Measurements from ENCODE around the gene SSBP4. TPM values are rescaled to one million over a fixed set of nuclear protein-coding genes. Genes with fewer than 3 reads are reported as not detected.
A peak's percentile ranks its signal among the peaks of the same experiment; 100 is the strongest.
"Not testable (repeated sequence)": the region's sequence is repeated elsewhere in the genome, so short reads cannot be mapped to it uniquely, and the experiment has no call there.

Gene SSBP4
- total and polyA plus RNA-seq, 2 donors (not counting 1 experiment from before 2014, with no cell fraction given), result 37.0 to 64.2 TPM

DNA sequence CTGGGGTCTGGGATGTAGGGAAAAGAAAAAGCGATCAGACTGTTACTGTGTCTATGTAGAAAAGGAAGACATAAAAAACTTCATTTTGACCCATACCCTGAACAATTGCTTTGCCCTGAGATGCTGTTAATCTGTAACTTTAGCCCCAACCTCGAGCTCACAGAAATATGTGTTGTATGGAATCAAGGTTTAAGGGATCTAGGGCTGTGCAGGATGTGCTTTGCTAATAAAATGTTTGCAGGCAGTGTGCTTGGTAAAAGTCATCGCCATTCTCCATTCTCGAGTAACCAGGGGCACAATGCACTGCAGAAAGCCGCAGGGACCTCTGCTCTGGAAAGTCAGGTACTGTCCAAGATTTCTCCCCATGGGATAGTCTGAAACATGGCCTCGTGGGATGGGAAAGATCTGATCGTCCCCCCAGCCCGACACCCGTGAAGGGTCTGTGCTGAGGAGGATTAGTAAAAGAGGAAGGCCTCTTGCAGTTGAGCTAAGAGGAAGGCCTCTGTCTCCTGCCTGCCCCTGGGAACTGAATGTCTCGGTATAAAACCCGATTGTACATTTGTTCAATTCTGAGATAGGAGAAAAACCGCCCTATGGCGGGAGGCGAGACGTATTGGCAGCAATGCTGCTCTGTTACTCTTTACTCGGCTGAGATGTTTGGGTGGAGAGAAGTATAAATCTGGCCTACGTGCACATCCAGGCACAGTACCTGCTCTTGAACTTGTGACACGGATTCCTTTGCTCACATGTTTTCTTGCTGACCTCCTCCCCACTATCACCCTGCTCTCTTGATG, 16.5 kb upstream of the SSBP4 start:
- H3K27ac ChIP-seq (ENCODE audit: low read length in 2 of 2), result peak overlapping the region; percentile 60 to 65
- H3K9me3 Mint-ChIP-seq (ENCODE audit: insufficient read depth); H3K79me2 ChIP-seq (ENCODE audit: control insufficient read depth, insufficient read depth, low read length); H3K9ac ChIP-seq (ENCODE audit: low read length); H3K27me3 Mint-ChIP-seq; H3K27me3 ChIP-seq (replicated peaks in 1 of 4; ENCODE audit: control extremely low read depth in 1 of 4, control insufficient read depth in 3 of 4, insufficient read depth in 4 of 4, low read length in 3 of 4); ATAC-seq (ENCODE audit: low read depth); H3K36me3 ChIP-seq (replicated peaks in 1 of 2; ENCODE audit: control extremely low read depth in 1 of 2, control insufficient read depth in 1 of 2, extremely low read depth in 1 of 2, insufficient read depth in 2 of 2, low read length in 1 of 2); H3K4me3 ChIP-seq (ENCODE audit: control extremely low read depth in 1 of 5, extremely low read depth in 1 of 5, insufficient read depth in 1 of 5, low read depth in 2 of 5, low read length in 4 of 5); DNase-seq; H4K20me1 ChIP-seq (ENCODE audit: control insufficient read depth, insufficient read depth, low read length, poor library complexity, severe bottlenecking); intact Hi-C loops (cut with micrococcal nuclease); H3K9me3 ChIP-seq (ENCODE audit: control extremely low read depth in 1 of 3, control insufficient read depth in 2 of 3, insufficient read depth in 1 of 3, low read length in 2 of 3); H2AFZ ChIP-seq (ENCODE audit: insufficient read depth, low read depth, low read length, poor library complexity, severe bottlenecking): not testable (repeated sequence)
- H3K4me1 Mint-ChIP-seq, result peaks cover 34% of the 10 kb centered on the region
- H3K4me2 ChIP-seq (replicated peaks; ENCODE audit: low read depth, low read length, poor library complexity, severe bottlenecking), result peak overlapping the region; percentile 61
- peak overlapping the region; percentile 60 for H3K4me3 Mint-ChIP-seq
- peaks cover 20 to 32% of the 10 kb centered on the region in 2 donors for H3K4me1 ChIP-seq (ENCODE audit: control insufficient read depth in 2 of 2, insufficient read depth in 2 of 2, low read length in 2 of 2)
- ChIA-PET CTCF (interaction anchor here (1.2 to 12.4 kb wide), 7 partner anchors 8 to 195 kb away, joined by 3 to 112 read pairs (median 6); partner anchors contain the start of gene SSBP4), POLR2A (interaction anchor here (0.9 to 2.0 kb wide), 4 partner anchors 12 to 121 kb away, joined by 3 to 9 read pairs (median 5); partner anchors contain the start of genes JUND and SSBP4)
- WGBS (ENCODE audit: insufficient coverage), result 38% methylated on average over 15 of the region's 18 CpGs
- H3K27ac Mint-ChIP-seq, result peak overlapping the region; percentile 89

DNA sequence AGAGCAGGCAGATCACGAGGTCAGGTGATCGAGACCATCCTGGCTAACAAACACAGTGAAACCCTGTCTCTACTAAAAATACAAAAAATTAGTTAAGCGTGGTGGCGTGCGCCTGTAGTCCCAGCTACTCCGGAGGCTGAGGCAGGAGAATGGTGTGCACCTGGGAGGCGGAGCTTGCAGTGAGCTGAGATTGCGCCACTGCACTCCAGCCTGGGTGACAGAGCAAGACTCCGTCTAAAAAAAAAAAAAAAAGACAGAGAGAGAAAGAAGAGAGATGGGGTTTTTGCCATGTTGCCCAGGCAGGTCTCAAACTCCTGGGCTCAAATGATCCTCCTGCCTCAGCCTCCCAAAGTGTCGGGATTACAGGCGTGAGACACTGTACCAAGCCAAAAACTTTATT, 13.4 kb upstream of the SSBP4 start:
- 98% methylated on average over 7 of the region's 11 CpGs for WGBS (ENCODE audit: insufficient coverage)
- H3K9ac ChIP-seq (ENCODE audit: low read length); ATAC-seq (ENCODE audit: low read depth); H3K4me3 Mint-ChIP-seq; H3K4me3 ChIP-seq (ENCODE audit: control extremely low read depth in 1 of 5, extremely low read depth in 1 of 5, insufficient read depth in 1 of 5, low read depth in 2 of 5, low read length in 4 of 5); H3K4me2 ChIP-seq (replicated peaks; ENCODE audit: low read depth, low read length, poor library complexity, severe bottlenecking); H3K79me2 ChIP-seq (ENCODE audit: control insufficient read depth, insufficient read depth, low read length); H3K27me3 Mint-ChIP-seq; H3K9me3 Mint-ChIP-seq (ENCODE audit: insufficient read depth); H3K27ac Mint-ChIP-seq; H3K27me3 ChIP-seq (replicated peaks in 1 of 4; ENCODE audit: control extremely low read depth in 1 of 4, control insufficient read depth in 3 of 4, insufficient read depth in 4 of 4, low read length in 3 of 4); DNase-seq; H3K27ac ChIP-seq (ENCODE audit: low read length in 2 of 2); H3K9me3 ChIP-seq (ENCODE audit: control extremely low read depth in 1 of 3, control insufficient read depth in 2 of 3, insufficient read depth in 1 of 3, low read length in 2 of 3); H2AFZ ChIP-seq (ENCODE audit: insufficient read depth, low read depth, low read length, poor library complexity, severe bottlenecking); intact Hi-C loops (cut with micrococcal nuclease); H3K36me3 ChIP-seq (replicated peaks in 1 of 2; ENCODE audit: control extremely low read depth in 1 of 2, control insufficient read depth in 1 of 2, extremely low read depth in 1 of 2, insufficient read depth in 2 of 2, low read length in 1 of 2); H4K20me1 ChIP-seq (ENCODE audit: control insufficient read depth, insufficient read depth, low read length, poor library complexity, severe bottlenecking): not testable (repeated sequence)
- ChIA-PET CTCF (interaction anchor here (0.7 to 12.4 kb wide), 2 partner anchors 16 to 382 kb away, joined by 3 to 112 read pairs; no protein-coding TSS in a partner anchor), POLR2A (interaction anchor here (0.7 kb wide), 1 partner anchor 213 kb away, joined by 7 read pairs; no protein-coding TSS in a partner anchor)
- peaks cover 43% of the 10 kb centered on the region for H3K4me1 Mint-ChIP-seq
- peaks cover 30 to 37% of the 10 kb centered on the region in 2 donors for H3K4me1 ChIP-seq (ENCODE audit: control insufficient read depth in 2 of 2, insufficient read depth in 2 of 2, low read length in 2 of 2)
